GM12875 (cell line): Measurements from ENCODE around the gene PFDN6.
A peak's percentile ranks its signal among the peaks of the same experiment; 100 is the strongest.

Experiments used
- H3K4me3 ChIP-seq: one replicate; pipeline ENCODE4 v1.5.1; 2011; ENCODE audit warnings: low read depth, low read length, control low read depth
- CTCF ChIP-seq: IDR thresholded peaks from 2 replicates; pipeline ENCODE4 v1.5.1; 2011; ENCODE audit warnings: low read depth, mild to moderate bottlenecking, control low read depth, inconsistent platforms, low read length, moderate library complexity, borderline replicate concordance; ENCODE audit not compliant: insufficient read depth

PFDN6 gene

GRCh38 chr6:33312361-33313104 is 23.1 kb downstream of the PFDN6 start:
- no peak for TF ChIP-seq CTCF
- peak overlapping the region; percentile 55 for H3K4me3 ChIP-seq

GRCh38 chr6:33313105-33313708 is 23.8 kb downstream of the PFDN6 start:
- no peak for TF ChIP-seq CTCF
- H3K4me3 ChIP-seq = peak overlapping the region; percentile 55

GRCh38 chr6:33313709-33314514 is 24.5 kb downstream of the PFDN6 start, which contains the start of gene TAPBP:
TSS of gene TAPBP (minus strand) at chr6:33314078. CDS start at chr6:33314041, 37 bp downstream.
- H3K4me3 ChIP-seq = peak within 1 kb of the TSS; percentile 55
- no peak for TF ChIP-seq CTCF

GRCh38 chr6:33314515-33314942 is 25.1 kb downstream of the PFDN6 start:
- peak overlapping the region; percentile 31 for H3K4me3 ChIP-seq
- TF ChIP-seq CTCF = no peak

- no peak for TF ChIP-seq CTCF
- H3K4me3 ChIP-seq = no peak overlapping the region
Observed at GRCh38 chr6:33314943-33315792, 25.8 kb downstream of the PFDN6 start.

GRCh38 chr6:33315793-33316602 is 26.6 kb downstream of the PFDN6 start:
- no peak for TF ChIP-seq CTCF
- H3K4me3 ChIP-seq = no peak overlapping the region
